ENCODE data around the gene SH3RF2.

DNA sequence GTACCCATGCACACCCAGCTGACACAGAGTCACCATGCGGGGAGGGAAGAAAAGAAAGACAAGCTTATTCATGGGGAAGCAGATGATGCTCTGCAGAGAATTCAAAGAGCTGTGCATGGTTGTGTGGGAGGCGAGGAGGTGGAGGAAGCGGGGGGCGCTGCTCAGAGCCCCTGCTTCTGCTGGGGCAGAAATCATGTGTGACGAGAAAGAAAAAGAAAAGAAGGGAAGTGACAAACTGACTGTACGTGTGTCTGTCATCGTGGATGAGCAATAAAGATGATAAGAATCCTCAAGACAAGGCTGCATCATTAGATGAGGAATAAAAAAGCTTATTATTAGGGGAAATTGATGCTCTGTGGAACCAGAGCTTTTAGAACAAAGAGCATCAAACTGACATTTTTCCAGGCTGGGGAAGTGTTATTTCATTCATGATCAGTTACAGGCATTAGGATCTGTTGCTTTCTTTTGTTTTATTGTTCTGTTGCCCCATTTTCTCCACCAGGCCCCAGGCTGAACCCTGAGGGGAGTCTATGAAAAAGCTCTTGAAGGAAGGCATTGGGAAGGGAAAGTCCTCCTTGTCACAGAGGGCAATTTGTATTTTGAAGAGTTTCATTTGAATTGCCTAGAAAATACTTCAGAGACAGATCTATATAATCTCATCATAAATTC lies 20.3 kb upstream of the SH3RF2 start:
- TF ChIP-seq CTCF (IDR thresholded peaks at IDR 0.05) (no peak), POLR2AphosphoS5 (IDR thresholded peaks at IDR 0.05) (no peak), POLR2A (IDR thresholded peaks at IDR 0.05) (no peak), EP300 (IDR thresholded peaks at IDR 0.05) (no peak)

Data from upper lobe of left lung (tissue), 4 donors.